ENCODE data around the gene ANKRD40. TPM values are rescaled to one million over a fixed set of nuclear protein-coding genes. Genes with fewer than 3 reads are reported as not detected.

The ANKRD40 gene
- total and polyA plus RNA-seq, 3 donors from 2014 or later, result 24.3 to 31.7 (median 24.7) TPM

DNA sequence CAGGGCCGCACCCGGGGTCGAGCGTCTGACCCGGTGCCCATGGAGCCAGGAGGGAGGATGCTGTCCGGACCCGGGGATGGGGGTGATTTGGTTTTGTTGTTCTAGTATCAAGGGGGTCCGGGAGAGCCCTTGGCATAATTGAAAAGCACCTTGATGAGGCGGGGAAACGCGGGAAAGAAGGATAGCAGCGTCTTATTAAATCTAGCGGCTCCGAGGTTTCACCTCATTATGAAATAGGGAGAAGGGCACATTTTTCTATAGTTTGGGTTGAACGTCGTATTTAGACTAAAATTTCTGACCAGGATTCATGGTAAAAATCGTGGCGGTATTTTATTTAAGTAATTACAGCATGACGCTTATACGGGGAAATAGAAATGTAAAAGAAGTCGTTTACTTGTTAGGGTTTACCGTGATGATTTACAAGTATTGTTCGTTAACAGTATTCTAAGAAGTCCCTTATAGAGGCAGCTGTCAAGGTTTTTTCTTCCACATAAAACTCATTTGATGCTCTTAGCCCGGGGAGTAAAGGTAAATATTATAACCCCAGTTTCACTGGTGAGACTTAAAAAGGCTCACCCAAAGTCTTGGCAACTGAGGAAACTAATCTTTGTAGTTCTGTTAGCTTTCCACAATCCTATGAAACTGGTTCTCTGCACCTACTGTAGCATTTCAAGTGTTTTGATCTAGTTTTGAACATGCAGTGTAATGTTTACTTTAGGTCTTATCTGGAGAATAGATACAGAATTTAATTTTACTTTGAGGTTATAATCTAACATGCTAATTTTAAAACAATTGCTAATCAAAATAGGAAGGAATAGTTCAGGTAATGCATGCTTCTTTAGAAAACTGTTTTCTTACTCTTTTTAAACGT, 12.4 kb upstream of the ANKRD40 start:
- TF ChIP-seq, protein P1, sequence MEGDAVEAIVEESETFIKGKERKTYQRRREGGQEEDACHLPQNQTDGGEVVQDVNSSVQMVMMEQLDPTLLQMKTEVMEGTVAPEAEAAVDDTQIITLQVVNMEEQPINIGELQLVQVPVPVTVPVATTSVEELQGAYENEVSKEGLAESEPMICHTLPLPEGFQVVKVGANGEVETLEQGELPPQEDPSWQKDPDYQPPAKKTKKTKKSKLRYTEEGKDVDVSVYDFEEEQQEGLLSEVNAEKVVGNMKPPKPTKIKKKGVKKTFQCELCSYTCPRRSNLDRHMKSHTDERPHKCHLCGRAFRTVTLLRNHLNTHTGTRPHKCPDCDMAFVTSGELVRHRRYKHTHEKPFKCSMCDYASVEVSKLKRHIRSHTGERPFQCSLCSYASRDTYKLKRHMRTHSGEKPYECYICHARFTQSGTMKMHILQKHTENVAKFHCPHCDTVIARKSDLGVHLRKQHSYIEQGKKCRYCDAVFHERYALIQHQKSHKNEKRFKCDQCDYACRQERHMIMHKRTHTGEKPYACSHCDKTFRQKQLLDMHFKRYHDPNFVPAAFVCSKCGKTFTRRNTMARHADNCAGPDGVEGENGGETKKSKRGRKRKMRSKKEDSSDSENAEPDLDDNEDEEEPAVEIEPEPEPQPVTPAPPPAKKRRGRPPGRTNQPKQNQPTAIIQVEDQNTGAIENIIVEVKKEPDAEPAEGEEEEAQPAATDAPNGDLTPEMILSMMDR (IDR thresholded peaks at IDR 0.05), result no peak
- peaks cover 26% of the 10 kb centered on the region for H3K4me1 ChIP-seq
- DNase-seq, result no peak
- intact Hi-C loops (cut with DNase I; ENCODE audit: low total_unique reads), result no loop called here
- 0 to 1% methylated on average over 18 to 25 of the region's 25 CpGs for WGBS, 2 donors
- H3K27ac ChIP-seq, result peak overlapping the region; percentile 86 to 95
- peak overlapping the region; percentile 65 to 75 for H3K4me3 ChIP-seq
- no peaks in the 10 kb centered on the region for H3K36me3 ChIP-seq (ENCODE audit: low read depth, missing control alignments)
- no peaks in the 10 kb centered on the region for H3K27me3 ChIP-seq
- no peaks in the 10 kb centered on the region for H3K9me3 ChIP-seq

GRCh38 chr17:50719144-50719923, 11.6 kb upstream of the ANKRD40 start, which contains the start of gene LUC7L3:
LUC7L3 (plus strand) TSS chr17:50719603; CDS start chr17:50719733, 130 bp downstream.
- no peaks in the 10 kb centered on the region for H3K9me3 ChIP-seq
- DNase-seq, result peak; percentile 95

DNA sequence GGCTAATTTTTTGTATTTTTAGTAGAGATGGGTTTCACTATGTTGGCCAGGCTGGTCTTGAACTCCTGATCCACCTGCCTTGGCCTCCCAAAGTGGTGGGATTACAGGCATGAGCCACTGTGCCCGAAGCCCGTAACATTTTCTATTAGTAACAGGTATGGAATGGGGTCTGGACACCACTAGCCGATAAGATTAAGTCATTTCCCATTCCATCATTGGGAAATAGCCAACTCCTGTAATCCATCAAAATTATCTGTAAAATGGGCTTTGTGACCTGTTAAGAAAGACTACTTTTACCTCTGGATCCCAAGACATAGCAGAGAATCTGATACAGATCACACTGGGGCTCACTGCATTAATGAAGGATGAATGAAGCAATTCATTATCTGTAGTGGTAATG, 7.8 kb upstream of the ANKRD40 start:
- TF ChIP-seq, protein P1 (IDR thresholded peaks at IDR 0.05), result no peak
- no peak for TF ChIP-seq POLR2A (IDR thresholded peaks at IDR 0.05)
- WGBS, 2 donors, result 92 to 100% methylated on average over 3 of the region's 3 CpGs
- Histone ChIP-seq H3K27me3 (no peaks in the 10 kb centered on the region), H3K4me1 (peaks cover 4% of the 10 kb centered on the region), H3K9me3 (no peaks in the 10 kb centered on the region), H3K27ac (no peak overlapping the region), H3K36me3 (ENCODE audit: low read depth, missing control alignments) (no peaks in the 10 kb centered on the region), H3K4me3 (no peak overlapping the region)
- no peak for DNase-seq
- intact Hi-C loops (cut with DNase I; ENCODE audit: low total_unique reads), result no loop called here

More at GRCh38 chr17:50719144-50719923, 11.6 kb upstream of the ANKRD40 start, which contains the start of gene LUC7L3:
- intact Hi-C loops (cut with DNase I; ENCODE audit: low total_unique reads), result no loop called here
- peak within 1 kb of the TSS; percentile 86 to 95 for H3K27ac ChIP-seq
- H3K4me1 ChIP-seq, result peaks cover 26% of the 10 kb centered on the region
- 1 to 2% methylated on average over 19 to 60 of the region's 76 CpGs for WGBS, 2 donors
- TF ChIP-seq, protein P1 (IDR thresholded peaks at IDR 0.05), result peak in 1 of 3 experiments; percentile 8
- peak; percentile 46 for TF ChIP-seq POLR2A (IDR thresholded peaks at IDR 0.05)
- no peaks in the 10 kb centered on the region for H3K36me3 ChIP-seq (ENCODE audit: low read depth, missing control alignments)
- H3K27me3 ChIP-seq, result no peaks in the 10 kb centered on the region
- H3K4me3 ChIP-seq, result peak within 1 kb of the TSS; percentile 65 to 75

- intact Hi-C loops (cut with DNase I; ENCODE audit: low total_unique reads), result no loop called here
- no peaks in the 10 kb centered on the region for H3K36me3 ChIP-seq (ENCODE audit: low read depth, missing control alignments)
- no peaks in the 10 kb centered on the region for H3K27me3 ChIP-seq
- no peak for DNase-seq
- no peak overlapping the region for H3K4me3 ChIP-seq
- no peak overlapping the region for H3K27ac ChIP-seq
- TF ChIP-seq, protein P1 (IDR thresholded peaks at IDR 0.05), result no peak
- TF ChIP-seq POLR2A (IDR thresholded peaks at IDR 0.05), result no peak
- H3K4me1 ChIP-seq, result peaks cover 23% of the 10 kb centered on the region
- no peaks in the 10 kb centered on the region for H3K9me3 ChIP-seq
- WGBS, 2 donors, result 69 to 70% methylated on average over 9 of the region's 9 CpGs
Observed at GRCh38 chr17:50712641-50713040, 4.9 kb upstream of the ANKRD40 start.
